ENCODE measurements around the gene THADA.

DNA sequence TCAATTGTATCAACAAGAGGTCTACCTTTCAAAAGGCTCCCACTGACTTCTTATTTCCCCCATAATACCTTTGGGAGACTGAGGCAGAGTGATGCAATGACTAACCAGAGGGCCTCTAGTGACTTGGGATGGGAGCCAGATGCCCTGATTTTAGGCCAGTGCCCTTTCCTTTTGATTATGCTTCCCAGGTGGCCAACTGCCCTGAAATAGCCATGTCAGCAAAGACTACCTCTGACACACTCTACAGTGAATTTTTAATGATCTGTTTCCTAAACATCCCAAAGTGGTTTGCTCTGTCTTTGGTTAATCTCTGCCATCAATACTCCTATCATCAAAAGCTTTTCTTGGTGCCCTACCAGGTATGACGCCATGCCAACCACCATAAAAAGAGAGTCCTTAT lies 303.5 kb downstream of the THADA start:
- TF ChIP-seq, protein P1, sequence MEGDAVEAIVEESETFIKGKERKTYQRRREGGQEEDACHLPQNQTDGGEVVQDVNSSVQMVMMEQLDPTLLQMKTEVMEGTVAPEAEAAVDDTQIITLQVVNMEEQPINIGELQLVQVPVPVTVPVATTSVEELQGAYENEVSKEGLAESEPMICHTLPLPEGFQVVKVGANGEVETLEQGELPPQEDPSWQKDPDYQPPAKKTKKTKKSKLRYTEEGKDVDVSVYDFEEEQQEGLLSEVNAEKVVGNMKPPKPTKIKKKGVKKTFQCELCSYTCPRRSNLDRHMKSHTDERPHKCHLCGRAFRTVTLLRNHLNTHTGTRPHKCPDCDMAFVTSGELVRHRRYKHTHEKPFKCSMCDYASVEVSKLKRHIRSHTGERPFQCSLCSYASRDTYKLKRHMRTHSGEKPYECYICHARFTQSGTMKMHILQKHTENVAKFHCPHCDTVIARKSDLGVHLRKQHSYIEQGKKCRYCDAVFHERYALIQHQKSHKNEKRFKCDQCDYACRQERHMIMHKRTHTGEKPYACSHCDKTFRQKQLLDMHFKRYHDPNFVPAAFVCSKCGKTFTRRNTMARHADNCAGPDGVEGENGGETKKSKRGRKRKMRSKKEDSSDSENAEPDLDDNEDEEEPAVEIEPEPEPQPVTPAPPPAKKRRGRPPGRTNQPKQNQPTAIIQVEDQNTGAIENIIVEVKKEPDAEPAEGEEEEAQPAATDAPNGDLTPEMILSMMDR (optimal IDR thresholded peaks at IDR 0.05 in 1 of 3, IDR thresholded peaks at IDR 0.05 in 1 of 3, conservative IDR thresholded peaks at IDR 0.05 in 1 of 3; ENCODE audit: extremely low read depth in 1 of 3, insufficient read depth in 2 of 3, low read length in 3 of 3), result no peak
- TF ChIP-seq EZH2 (IDR thresholded peaks at IDR 0.05; ENCODE audit: low read length), result no peak

All from keratinocyte (primary cell).